Measurements from ENCODE around the gene STKLD1.

STKLD1 gene

GRCh38 chr9:133424187-133424586 lies 48.0 kb downstream of the STKLD1 start:
- Histone ChIP-seq H3K4me1 (ENCODE audit: control insufficient read depth, low read length) (peaks cover 26% of the 10 kb centered on the region), H4K20me1 (ENCODE audit: control insufficient read depth, insufficient read depth, low read depth, low read length) (no peaks in the 10 kb centered on the region), H3K4me3 (ENCODE audit: low read length) (no peak overlapping the region), H3K9me3 (ENCODE audit: control insufficient read depth, insufficient read depth, low read length) (no peaks in the 10 kb centered on the region), H3K9me2 (replicated peaks; ENCODE audit: control insufficient read depth, low read length) (no peaks in the 10 kb centered on the region), H3K27me3 (ENCODE audit: control insufficient read depth, low read length) (peaks cover 20% of the 10 kb centered on the region), H3F3A (ENCODE audit: control insufficient read depth, insufficient read depth) (peaks cover 13% of the 10 kb centered on the region), H3K27ac (ENCODE audit: low read depth, low read length) (no peak overlapping the region), H3K79me2 (ENCODE audit: control insufficient read depth, low read length) (peaks cover 2% of the 10 kb centered on the region), H3K36me3 (ENCODE audit: control insufficient read depth, low read length) (no peaks in the 10 kb centered on the region), H3K4me2 (ENCODE audit: low read length) (no peak overlapping the region)
- TF ChIP-seq CTCF (IDR thresholded peaks at IDR 0.05; ENCODE audit: low read depth, low read length, poor library complexity, severe bottlenecking) (no peak), EZH2phosphoT487 (IDR thresholded peaks at IDR 0.05; ENCODE audit: borderline replicate concordance, low read length) (no peak)

GRCh38 chr9:133425049-133425632 lies 49.0 kb downstream of the STKLD1 start:
- no peaks in the 10 kb centered on the region for H3K9me3 ChIP-seq (ENCODE audit: control insufficient read depth, insufficient read depth, low read length)
- H3F3A ChIP-seq (ENCODE audit: control insufficient read depth, insufficient read depth), result peaks cover 10% of the 10 kb centered on the region
- H3K27ac ChIP-seq (ENCODE audit: low read depth, low read length), result no peak overlapping the region
- H3K9me2 ChIP-seq (replicated peaks; ENCODE audit: control insufficient read depth, low read length), result no peaks in the 10 kb centered on the region
- no peaks in the 10 kb centered on the region for H4K20me1 ChIP-seq (ENCODE audit: control insufficient read depth, insufficient read depth, low read depth, low read length)
- peaks cover 17% of the 10 kb centered on the region for H3K4me1 ChIP-seq (ENCODE audit: control insufficient read depth, low read length)
- no peak overlapping the region for H3K4me3 ChIP-seq (ENCODE audit: low read length)
- no peaks in the 10 kb centered on the region for H3K79me2 ChIP-seq (ENCODE audit: control insufficient read depth, low read length)
- H3K36me3 ChIP-seq (ENCODE audit: control insufficient read depth, low read length), result no peaks in the 10 kb centered on the region
- no peak for TF ChIP-seq CTCF (IDR thresholded peaks at IDR 0.05; ENCODE audit: low read depth, low read length, poor library complexity, severe bottlenecking)
- TF ChIP-seq EZH2phosphoT487 (IDR thresholded peaks at IDR 0.05; ENCODE audit: borderline replicate concordance, low read length), result no peak
- peaks cover 25% of the 10 kb centered on the region for H3K27me3 ChIP-seq (ENCODE audit: control insufficient read depth, low read length)
- H3K4me2 ChIP-seq (ENCODE audit: low read length), result no peak overlapping the region

GRCh38 chr9:133426011-133426410 lies 49.8 kb downstream of the STKLD1 start:
- no peaks in the 10 kb centered on the region for H3K79me2 ChIP-seq (ENCODE audit: control insufficient read depth, low read length)
- no peaks in the 10 kb centered on the region for H3K9me2 ChIP-seq (replicated peaks; ENCODE audit: control insufficient read depth, low read length)
- no peak overlapping the region for H3K4me2 ChIP-seq (ENCODE audit: low read length)
- H3K27me3 ChIP-seq (ENCODE audit: control insufficient read depth, low read length), result peaks cover 25% of the 10 kb centered on the region
- TF ChIP-seq CTCF (IDR thresholded peaks at IDR 0.05; ENCODE audit: low read depth, low read length, poor library complexity, severe bottlenecking), result no peak
- no peak for TF ChIP-seq EZH2phosphoT487 (IDR thresholded peaks at IDR 0.05; ENCODE audit: borderline replicate concordance, low read length)
- no peak overlapping the region for H3K4me3 ChIP-seq (ENCODE audit: low read length)
- no peaks in the 10 kb centered on the region for H4K20me1 ChIP-seq (ENCODE audit: control insufficient read depth, insufficient read depth, low read depth, low read length)
- no peaks in the 10 kb centered on the region for H3K36me3 ChIP-seq (ENCODE audit: control insufficient read depth, low read length)
- no peaks in the 10 kb centered on the region for H3K9me3 ChIP-seq (ENCODE audit: control insufficient read depth, insufficient read depth, low read length)
- peaks cover 5% of the 10 kb centered on the region for H3F3A ChIP-seq (ENCODE audit: control insufficient read depth, insufficient read depth)
- H3K27ac ChIP-seq (ENCODE audit: low read depth, low read length), result no peak overlapping the region
- peaks cover 8% of the 10 kb centered on the region for H3K4me1 ChIP-seq (ENCODE audit: control insufficient read depth, low read length)
